Measurements from ENCODE around the gene SEMA6B. TPM values are rescaled to one million over a fixed set of nuclear protein-coding genes. Genes with fewer than 3 reads are reported as not detected.

SEMA6B gene
- total RNA-seq, 6 experiments from 2014 or later, result 0.05 to 0.30 (median 0.21) TPM

GRCh38 chr19:4504891-4505569 is 54.5 kb downstream of the SEMA6B start:
- Mint-ChIP-seq H3K4me1 (ENCODE audit: low read depth) (peaks cover 11% of the 10 kb centered on the region), H3K27ac (no peak overlapping the region), H3K9me3 (no peaks in the 10 kb centered on the region), H3K27me3 (ENCODE audit: insufficient read depth) (peaks cover 8% of the 10 kb centered on the region), H3K4me3 (no peak overlapping the region), H3K36me3 (ENCODE audit: low read depth) (peaks cover 11% of the 10 kb centered on the region)
- DNase-seq, result no peak
- TF ChIP-seq CTCF (IDR thresholded peaks at IDR 0.05), result no peak

- Mint-ChIP-seq H3K4me3 (no peak overlapping the region), H3K4me1 (ENCODE audit: low read depth) (peaks cover 11% of the 10 kb centered on the region), H3K36me3 (ENCODE audit: low read depth) (peaks cover 11% of the 10 kb centered on the region), H3K27ac (no peak overlapping the region), H3K27me3 (ENCODE audit: insufficient read depth) (peaks cover 9% of the 10 kb centered on the region), H3K9me3 (no peaks in the 10 kb centered on the region)
- TF ChIP-seq CTCF (IDR thresholded peaks at IDR 0.05), result no peak
- no peak for DNase-seq
Observed at GRCh38 chr19:4504297-4504701, 55.2 kb downstream of the SEMA6B start.

GRCh38 chr19:4503825-4504170 is 55.7 kb downstream of the SEMA6B start:
- peaks cover 11% of the 10 kb centered on the region for H3K4me1 Mint-ChIP-seq (ENCODE audit: low read depth)
- H3K4me3 Mint-ChIP-seq, result no peak overlapping the region
- H3K27ac Mint-ChIP-seq, result no peak overlapping the region
- no peak for TF ChIP-seq CTCF (IDR thresholded peaks at IDR 0.05)
- H3K27me3 Mint-ChIP-seq (ENCODE audit: insufficient read depth), result peaks cover 9% of the 10 kb centered on the region
- H3K36me3 Mint-ChIP-seq (ENCODE audit: low read depth), result peaks cover 11% of the 10 kb centered on the region
- H3K9me3 Mint-ChIP-seq, result no peaks in the 10 kb centered on the region
- DNase-seq, result no peak

- peaks cover 11% of the 10 kb centered on the region for H3K4me1 Mint-ChIP-seq (ENCODE audit: low read depth)
- H3K4me3 Mint-ChIP-seq, result no peak overlapping the region
- peaks cover 11% of the 10 kb centered on the region for H3K36me3 Mint-ChIP-seq (ENCODE audit: low read depth)
- H3K27ac Mint-ChIP-seq, result no peak overlapping the region
- DNase-seq, result no peak
- H3K9me3 Mint-ChIP-seq, result no peaks in the 10 kb centered on the region
- peaks cover 7% of the 10 kb centered on the region for H3K27me3 Mint-ChIP-seq (ENCODE audit: insufficient read depth)
- TF ChIP-seq CTCF (IDR thresholded peaks at IDR 0.05), result no peak
Observed at GRCh38 chr19:4503132-4503824, 56.2 kb downstream of the SEMA6B start.

GRCh38 chr19:4502282-4503131 is 57.0 kb downstream of the SEMA6B start:
- Mint-ChIP-seq H3K36me3 (ENCODE audit: low read depth) (peaks cover 11% of the 10 kb centered on the region), H3K27me3 (ENCODE audit: insufficient read depth) (peaks cover 7% of the 10 kb centered on the region), H3K4me3 (no peak overlapping the region), H3K4me1 (ENCODE audit: low read depth) (peaks cover 11% of the 10 kb centered on the region), H3K9me3 (no peaks in the 10 kb centered on the region), H3K27ac (no peak overlapping the region)
- no peak for DNase-seq
- TF ChIP-seq CTCF (IDR thresholded peaks at IDR 0.05), result no peak

Data from HFFc6 (cell line).